Measurements from ENCODE around the gene PSME3IP1.

The PSME3IP1 gene

GRCh38 chr16:57185945-57186871, at the start of gene PSME3IP1, which contains the start of gene RSPRY1:
Gene PSME3IP1, minus strand, starts transcription at chr16:57186039. Its CDS starts 12,185 bp downstream, at chr16:57173854.
Gene RSPRY1, plus strand, starts transcription at chr16:57186329. Its CDS starts 18,330 bp downstream, at chr16:57204659.
- peaks cover 66% of the 10 kb centered on the region for H3K4me1 Mint-ChIP-seq
- H3K36me3 Mint-ChIP-seq = peaks cover 6% of the 10 kb centered on the region
- H3K27me3 Mint-ChIP-seq = no peaks in the 10 kb centered on the region
- peak within 1 kb of the TSS; percentile 98 for H3K4me3 Mint-ChIP-seq
- H3K9me3 Mint-ChIP-seq = no peaks in the 10 kb centered on the region
- H3K27ac Mint-ChIP-seq = peak within 1 kb of the TSS; percentile 98

- peaks cover 22% of the 10 kb centered on the region for H3K36me3 Mint-ChIP-seq
These were observed 49.5 kb upstream of the PSME3IP1 start for GRCh38 chr16:57235128-57236021.

GRCh38 chr16:57234707-57235092, 48.9 kb upstream of the PSME3IP1 start:
- Mint-ChIP-seq H3K4me3 (no peak overlapping the region), H3K9me3 (no peaks in the 10 kb centered on the region), H3K36me3 (peaks cover 24% of the 10 kb centered on the region), H3K27ac (no peak overlapping the region), H3K27me3 (no peaks in the 10 kb centered on the region), H3K4me1 (peaks cover 6% of the 10 kb centered on the region)

More at GRCh38 chr16:57235128-57236021, 49.5 kb upstream of the PSME3IP1 start:
- H3K4me1 Mint-ChIP-seq = peaks cover 6% of the 10 kb centered on the region
- H3K27ac Mint-ChIP-seq = peak overlapping the region; percentile 12
- no peaks in the 10 kb centered on the region for H3K9me3 Mint-ChIP-seq
- no peak overlapping the region for H3K4me3 Mint-ChIP-seq
- no peaks in the 10 kb centered on the region for H3K27me3 Mint-ChIP-seq

GRCh38 chr16:57233944-57234706, 48.3 kb upstream of the PSME3IP1 start:
- Mint-ChIP-seq H3K36me3 (peaks cover 24% of the 10 kb centered on the region), H3K9me3 (no peaks in the 10 kb centered on the region), H3K27me3 (no peaks in the 10 kb centered on the region), H3K27ac (peak overlapping the region; percentile 63), H3K4me3 (no peak overlapping the region), H3K4me1 (peaks cover 6% of the 10 kb centered on the region)

- H3K9me3 Mint-ChIP-seq = no peaks in the 10 kb centered on the region
- H3K36me3 Mint-ChIP-seq = peaks cover 27% of the 10 kb centered on the region
- peaks cover 6% of the 10 kb centered on the region for H3K4me1 Mint-ChIP-seq
- H3K27ac Mint-ChIP-seq = no peak overlapping the region
- H3K4me3 Mint-ChIP-seq = no peak overlapping the region
- no peaks in the 10 kb centered on the region for H3K27me3 Mint-ChIP-seq
These were observed 46.0 kb upstream of the PSME3IP1 start for GRCh38 chr16:57231821-57232350.

GRCh38 chr16:57229079-57229478, 43.2 kb upstream of the PSME3IP1 start:
- Mint-ChIP-seq H3K27me3 (no peaks in the 10 kb centered on the region), H3K9me3 (no peaks in the 10 kb centered on the region), H3K27ac (no peak overlapping the region), H3K36me3 (peaks cover 15% of the 10 kb centered on the region), H3K4me1 (no peaks in the 10 kb centered on the region), H3K4me3 (no peak overlapping the region)

- H3K27me3 Mint-ChIP-seq = no peaks in the 10 kb centered on the region
- H3K4me3 Mint-ChIP-seq = no peak overlapping the region
- no peaks in the 10 kb centered on the region for H3K4me1 Mint-ChIP-seq
- H3K36me3 Mint-ChIP-seq = peaks cover 14% of the 10 kb centered on the region
- H3K9me3 Mint-ChIP-seq = no peaks in the 10 kb centered on the region
- no peak overlapping the region for H3K27ac Mint-ChIP-seq
These were observed 41.1 kb upstream of the PSME3IP1 start for GRCh38 chr16:57226701-57227621.

- H3K4me1 Mint-ChIP-seq = no peaks in the 10 kb centered on the region
- no peaks in the 10 kb centered on the region for H3K9me3 Mint-ChIP-seq
- H3K36me3 Mint-ChIP-seq = peaks cover 15% of the 10 kb centered on the region
- H3K27ac Mint-ChIP-seq = no peak overlapping the region
- no peak overlapping the region for H3K4me3 Mint-ChIP-seq
- no peaks in the 10 kb centered on the region for H3K27me3 Mint-ChIP-seq
These were observed 40.1 kb upstream of the PSME3IP1 start for GRCh38 chr16:57225978-57226377.

GRCh38 chr16:57224651-57225335, 39.0 kb upstream of the PSME3IP1 start:
- Mint-ChIP-seq H3K27ac (no peak overlapping the region), H3K4me1 (no peaks in the 10 kb centered on the region), H3K27me3 (no peaks in the 10 kb centered on the region), H3K9me3 (no peaks in the 10 kb centered on the region), H3K4me3 (no peak overlapping the region), H3K36me3 (peaks cover 17% of the 10 kb centered on the region)

- no peak overlapping the region for H3K4me3 Mint-ChIP-seq
- H3K9me3 Mint-ChIP-seq = peaks cover 8% of the 10 kb centered on the region
- no peaks in the 10 kb centered on the region for H3K27me3 Mint-ChIP-seq
- peaks cover 30% of the 10 kb centered on the region for H3K36me3 Mint-ChIP-seq
- H3K27ac Mint-ChIP-seq = no peak overlapping the region
- H3K4me1 Mint-ChIP-seq = no peaks in the 10 kb centered on the region
These were observed 37.2 kb upstream of the PSME3IP1 start for GRCh38 chr16:57223057-57223456.

GRCh38 chr16:57216968-57217367, 31.1 kb upstream of the PSME3IP1 start:
- no peaks in the 10 kb centered on the region for H3K27me3 Mint-ChIP-seq
- peaks cover 3% of the 10 kb centered on the region for H3K4me1 Mint-ChIP-seq
- no peak overlapping the region for H3K27ac Mint-ChIP-seq
- peaks cover 68% of the 10 kb centered on the region for H3K36me3 Mint-ChIP-seq
- peaks cover 12% of the 10 kb centered on the region for H3K9me3 Mint-ChIP-seq
- peak overlapping the region; percentile 11 for H3K4me3 Mint-ChIP-seq

GRCh38 chr16:57213462-57213861, 27.6 kb upstream of the PSME3IP1 start:
- Mint-ChIP-seq H3K9me3 (peaks cover 4% of the 10 kb centered on the region), H3K36me3 (peaks cover 54% of the 10 kb centered on the region), H3K4me3 (no peak overlapping the region), H3K27ac (no peak overlapping the region), H3K27me3 (no peaks in the 10 kb centered on the region), H3K4me1 (peaks cover 3% of the 10 kb centered on the region)

- Mint-ChIP-seq H3K27me3 (no peaks in the 10 kb centered on the region), H3K27ac (no peak overlapping the region), H3K36me3 (peaks cover 29% of the 10 kb centered on the region), H3K4me1 (peaks cover 7% of the 10 kb centered on the region), H3K4me3 (no peak overlapping the region), H3K9me3 (no peaks in the 10 kb centered on the region)
These were observed 23.9 kb upstream of the PSME3IP1 start for GRCh38 chr16:57209780-57210179.
